ENCODE data around the gene TFEC. TPM values are rescaled to one million over a fixed set of nuclear protein-coding genes. Genes with fewer than 3 reads are reported as not detected.

The TFEC gene
- total and polyA plus RNA-seq, 10 of the 15 experiments (the other 5 are each of a cell fraction or from before 2014, with no cell fraction given), result 0.18 to 5.8 (median 2.4) TPM

DNA sequence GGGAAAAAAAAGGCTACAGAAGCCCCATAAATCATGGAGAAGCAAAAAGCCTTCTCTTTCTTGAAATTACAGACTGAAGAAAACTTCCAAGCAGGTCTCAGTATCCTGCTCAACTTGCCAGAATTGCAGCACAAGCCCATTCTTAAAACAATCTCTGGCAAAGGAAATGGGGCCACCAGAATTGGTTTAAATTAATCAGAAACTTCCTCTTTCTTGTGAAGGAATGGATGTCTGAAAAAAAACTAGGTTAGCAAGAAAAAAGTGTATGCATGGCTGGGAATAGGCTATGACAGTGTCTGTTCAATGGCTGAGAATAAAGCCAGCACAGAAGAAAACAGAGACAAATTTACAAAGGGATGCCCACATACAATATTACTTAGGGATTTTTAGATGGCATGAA, 59.1 kb downstream of the TFEC start:
- in situ Hi-C loops (cut with MboI), result no loop called here
- H3K36me3 ChIP-seq (ENCODE audit: control insufficient read depth in 2 of 2, insufficient read depth in 2 of 2, low read length in 1 of 2), result no peaks in the 10 kb centered on the region
- intact Hi-C loops (cut with micrococcal nuclease; ENCODE audit: unreplicated experiment), result no loop called here
- BruUV-seq (replicated peaks), result no TSS peak
- FAIRE-seq (no peak), ATAC-seq (no peak), DNase-seq (ENCODE audit: low read depth, low spot score) (no peak)
- no peaks in the 10 kb centered on the region for H3K4me1 ChIP-seq (ENCODE audit: control insufficient read depth, insufficient read depth, low read length)
- H4K20me1 ChIP-seq (ENCODE audit: control insufficient read depth, insufficient read depth), result no peaks in the 10 kb centered on the region
- H3K4me3 ChIP-seq, result no peak overlapping the region
- CTCF ChIA-PET, result no interaction called here
- H3K9me3 ChIP-seq (replicated peaks; ENCODE audit: control insufficient read depth, insufficient read depth, low read length), result no peaks in the 10 kb centered on the region
- no peak overlapping the region for H3K9ac ChIP-seq (ENCODE audit: control insufficient read depth, insufficient read depth, low read length)
- no peaks in the 10 kb centered on the region for H3K79me2 ChIP-seq (ENCODE audit: control insufficient read depth, insufficient read depth, low read length)
- no peak overlapping the region for H3K27ac ChIP-seq (ENCODE audit: control insufficient read depth, insufficient read depth)
- SMC1A ChIA-PET (ENCODE audit: uncharacterized antibody, unreplicated experiment), result no interaction called here
- H3K4me2 ChIP-seq (ENCODE audit: control insufficient read depth, insufficient read depth), result no peak overlapping the region
- POLR2A ChIA-PET, result no interaction called here
- H2AFZ ChIP-seq (ENCODE audit: control insufficient read depth, low read depth, low read length), result no peak overlapping the region
- H3K27me3 ChIP-seq (replicated peaks in 1 of 2; ENCODE audit: control insufficient read depth in 2 of 2, insufficient read depth in 2 of 2, low read length in 1 of 2), result no peaks in the 10 kb centered on the region
- RAD21 ChIA-PET (ENCODE audit: unreplicated experiment), result no interaction called here
- TF ChIP-seq ETV6 (conservative IDR thresholded peaks at IDR 0.05 in 1 of 2, IDR thresholded peaks at IDR 0.05 in 1 of 2; ENCODE audit: borderline replicate concordance in 1 of 2, low read depth in 1 of 2), result no peak
- TF ChIP-seq CBFB (IDR thresholded peaks at IDR 0.05; ENCODE audit: low read depth), result no peak
- no peak for TF ChIP-seq BCL11A (IDR thresholded peaks at IDR 0.05; ENCODE audit: low read depth, low read length)
- TF ChIP-seq FOS (IDR thresholded peaks at IDR 0.05; ENCODE audit: borderline replicate concordance, extremely low read depth, insufficient read length), result no peak
- TF ChIP-seq BCLAF1 (IDR thresholded peaks at IDR 0.05), result no peak
- no peak for TF ChIP-seq TBL1XR1 (IDR thresholded peaks at IDR 0.05; ENCODE audit: low read depth, low read length)
- no peak for TF ChIP-seq E2F8 (IDR thresholded peaks at IDR 0.05; ENCODE audit: low read depth, partially characterized antibody)
- no peak for TF ChIP-seq USF1 (IDR thresholded peaks at IDR 0.05; ENCODE audit: borderline replicate concordance, extremely low read length, insufficient read depth, low read depth, low read length)
- no peak for TF ChIP-seq TCF12 (IDR thresholded peaks at IDR 0.05; ENCODE audit: low read depth, low read length)
- TF ChIP-seq, protein P1, sequence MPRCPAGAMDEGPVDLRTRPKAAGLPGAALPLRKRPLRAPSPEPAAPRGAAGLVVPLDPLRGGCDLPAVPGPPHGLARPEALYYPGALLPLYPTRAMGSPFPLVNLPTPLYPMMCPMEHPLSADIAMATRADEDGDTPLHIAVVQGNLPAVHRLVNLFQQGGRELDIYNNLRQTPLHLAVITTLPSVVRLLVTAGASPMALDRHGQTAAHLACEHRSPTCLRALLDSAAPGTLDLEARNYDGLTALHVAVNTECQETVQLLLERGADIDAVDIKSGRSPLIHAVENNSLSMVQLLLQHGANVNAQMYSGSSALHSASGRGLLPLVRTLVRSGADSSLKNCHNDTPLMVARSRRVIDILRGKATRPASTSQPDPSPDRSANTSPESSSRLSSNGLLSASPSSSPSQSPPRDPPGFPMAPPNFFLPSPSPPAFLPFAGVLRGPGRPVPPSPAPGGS (IDR thresholded peaks at IDR 0.05; ENCODE audit: borderline replicate concordance, insufficient read depth, low read depth, low read length, poor library complexity, severe bottlenecking), result no peak
- no peak for TF ChIP-seq BMI1 (IDR thresholded peaks at IDR 0.05; ENCODE audit: borderline replicate concordance)
- no peak for TF ChIP-seq TAF1 (IDR thresholded peaks at IDR 0.05; ENCODE audit: borderline replicate concordance, low read depth, low read length)
- no peak for TF ChIP-seq PAX5 (IDR thresholded peaks at IDR 0.05; ENCODE audit: borderline replicate concordance, low read depth, low read length)
- TF ChIP-seq CHD1 (IDR thresholded peaks at IDR 0.05; ENCODE audit: low read depth, low read length), result no peak
- no peak for TF ChIP-seq MEF2A (IDR thresholded peaks at IDR 0.05; ENCODE audit: insufficient read depth, low read depth, low read length)
- TF ChIP-seq ATF7 (IDR thresholded peaks at IDR 0.05; ENCODE audit: low read depth), result no peak
- no peak for TF ChIP-seq MYC (IDR thresholded peaks at IDR 0.05; ENCODE audit: insufficient read depth, insufficient read length, insufficient replicate concordance, low read length, severe bottlenecking)
